ENCODE results near the gene FOXP1. TPM values are rescaled to one million over a fixed set of nuclear protein-coding genes. Genes with fewer than 3 reads are reported as not detected.

The FOXP1 gene
- total and polyA plus RNA-seq, 2 of the 13 experiments (the other 11 are each of a cell fraction or from before 2014, with no cell fraction given): 40.4 to 59.0 TPM

GRCh38 chr3:71505767-71506350, 77.7 kb downstream of the FOXP1 start (continued):
- no peak for TF ChIP-seq HDAC6 (IDR thresholded peaks at IDR 0.05; ENCODE audit: low read depth, low read length)
- TF ChIP-seq KMT2A (CRISPR knock-in tag; IDR thresholded peaks at IDR 0.05): no peak

GRCh38 chr3:71504250-71505036, 79.1 kb downstream of the FOXP1 start:
- in situ Hi-C loops (cut with HindIII; ENCODE audit: extremely low pct_ligation_motif_present, low pct_unique_long_range_greater_than_20kb): no loop called here
- Histone ChIP-seq H3K27ac (ENCODE audit: extremely low read length, insufficient read depth, low read length) (no peak overlapping the region), H2AFZ (ENCODE audit: low read length) (no peak overlapping the region), H4K20me1 (ENCODE audit: insufficient read depth, low read length) (peaks cover 3% of the 10 kb centered on the region; the same call in 1 of the 2 replicates), H3K4me1 (ENCODE audit: insufficient read depth, low read length) (no peaks in the 10 kb centered on the region), H3K4me2 (ENCODE audit: low read depth, low read length) (no peak overlapping the region), H3K36me3 (replicated peaks in 1 of 2; ENCODE audit: control insufficient read depth in 1 of 2, insufficient read depth in 2 of 2, low read length in 2 of 2) (no peaks in the 10 kb centered on the region; a peak in 3 of 5 replicates), H3K4me3 (replicated peaks in 1 of 3; ENCODE audit: insufficient read depth in 1 of 3, low read depth in 2 of 3, low read length in 3 of 3) (no peak overlapping the region), H3K9me3 (ENCODE audit: low read length) (no peaks in the 10 kb centered on the region), H3K9ac (ENCODE audit: insufficient read depth, low read depth, low read length) (no peak overlapping the region), H3K79me2 (ENCODE audit: insufficient read depth, low read length) (peaks cover 34% of the 10 kb centered on the region), H3K27me3 (ENCODE audit: control insufficient read depth in 1 of 2, insufficient read depth in 2 of 2, low read length in 2 of 2) (no peaks in the 10 kb centered on the region)
- no peak for FAIRE-seq
- DNase-seq (ENCODE audit: low spot score): no peak
- WGBS (ENCODE audit: low lambda C conversion rate): 91% methylated on average over 15 of the region's 15 CpGs
- POLR2A ChIA-PET: no interaction called here
- intact Hi-C loops (cut with micrococcal nuclease; ENCODE audit: unreplicated experiment): no loop called here
- TF ChIP-seq KLF12 (CRISPR knock-in tag; IDR thresholded peaks at IDR 0.05; ENCODE audit: borderline replicate concordance) (no peak), ATF2 (CRISPR knock-in tag; IDR thresholded peaks at IDR 0.05) (no peak), MNT (IDR thresholded peaks at IDR 0.05) (no peak)
- CTCF ChIA-PET (ENCODE audit: low intra/inter-chr PET ratio, low total read pairs): no interaction called here
- no TSS peak for BruUV-seq (replicated peaks)
- no peak for ATAC-seq
